Epidermal melanocyte (primary cell): Measurements from ENCODE around the gene MARVELD2.
"Not testable (repeated sequence)": the region's sequence is repeated elsewhere in the genome, so short reads cannot be mapped to it uniquely, and the experiment has no call there.

Source experiments
- DNase-seq: peaks from one replicate; pipeline ENCODE4 v3.0.0; 2011; ENCODE audit warnings: low spot score; ENCODE audit not compliant: insufficient read length

Gene MARVELD2

GRCh38 chr5:69444127-69444754 is 29.3 kb downstream of the MARVELD2 start:
- no peak for DNase-seq

- peak; percentile 31 for DNase-seq
These were observed 34.6 kb downstream of the MARVELD2 start for GRCh38 chr5:69449511-69449910.

GRCh38 chr5:69450116-69450515 is 35.2 kb downstream of the MARVELD2 start:
- no peak for DNase-seq

GRCh38 chr5:69450527-69450926 is 35.6 kb downstream of the MARVELD2 start:
- not testable (repeated sequence) for DNase-seq

- no peak for DNase-seq
These were observed 37.2 kb downstream of the MARVELD2 start for GRCh38 chr5:69451941-69452647.

GRCh38 chr5:69453487-69453886 is 38.6 kb downstream of the MARVELD2 start:
- DNase-seq, result not testable (repeated sequence)

- no peak for DNase-seq
These were observed 39.7 kb downstream of the MARVELD2 start for GRCh38 chr5:69454460-69455249.

GRCh38 chr5:69455428-69455988 is 40.6 kb downstream of the MARVELD2 start:
- DNase-seq, result not testable (repeated sequence)

- DNase-seq, result no peak
These were observed 47.3 kb downstream of the MARVELD2 start for GRCh38 chr5:69462170-69462569.

GRCh38 chr5:69466375-69466774 is 51.5 kb downstream of the MARVELD2 start:
- DNase-seq, result not testable (repeated sequence)

GRCh38 chr5:69467442-69468225 is 52.7 kb downstream of the MARVELD2 start:
- DNase-seq, result no peak

- DNase-seq, result no peak
These were observed 53.7 kb downstream of the MARVELD2 start for GRCh38 chr5:69468631-69469030.

- DNase-seq, result not testable (repeated sequence)
These were observed 56.6 kb downstream of the MARVELD2 start for GRCh38 chr5:69471516-69471915.

GRCh38 chr5:69472535-69473143 is 57.7 kb downstream of the MARVELD2 start:
- DNase-seq, result not testable (repeated sequence)

- DNase-seq, result no peak
These were observed 62.3 kb downstream of the MARVELD2 start for GRCh38 chr5:69477170-69477569.

GRCh38 chr5:69478296-69478695 is 63.4 kb downstream of the MARVELD2 start:
- not testable (repeated sequence) for DNase-seq

GRCh38 chr5:69484891-69485290 is 70.0 kb downstream of the MARVELD2 start:
- no peak for DNase-seq

- DNase-seq, result no peak
These were observed 70.6 kb downstream of the MARVELD2 start for GRCh38 chr5:69485471-69485870.

GRCh38 chr5:69489246-69489645 is 74.3 kb downstream of the MARVELD2 start:
- DNase-seq, result no peak

GRCh38 chr5:69491027-69491426 is 76.1 kb downstream of the MARVELD2 start:
- DNase-seq, result no peak
